MM.1S (cell line): ENCODE results near the gene OPN3.

ENCODE experiments used
- CTCF ChIP-seq: fragments of 300-600 bp; sonication (generic); IDR thresholded peaks from 2 replicates; pipeline ENCODE4 v1.5.1; 2016; ENCODE audit warnings: antibody characterized with exemption, low read length, mixed read lengths
- EZH2 ChIP-seq: fragments of 300-600 bp; sonication (generic); optimal IDR thresholded peaks from 2 replicates; pipeline ENCODE3; 2017; ENCODE audit warnings: low read depth, mild to moderate bottlenecking, antibody characterized with exemption, low read length, mixed read lengths

GRCh38 chr1:241606544-241606943 lies 33.6 kb downstream of the OPN3 start:
- no peak for TF ChIP-seq CTCF
- TF ChIP-seq EZH2 = no peak
